K562 (cell line): ENCODE data around the gene EPHB2. TPM values are rescaled to one million over a fixed set of nuclear protein-coding genes. Genes with fewer than 3 reads are reported as not detected.

Experiments used
- ATAC-seq: fragments of 200-7000 bp; cut with Tn5 transposase; 3 replicates; pipeline ENCODE4 v1.9.1; 2020; ENCODE audit warnings: moderate library complexity
- BruUV-seq: library from RNA; stranded (reverse); fragments of 400-500 nt; replicated peaks from 2 replicates; lab custom pipeline; 2021; lab: Mats Ljungman, UMichigan
- CTCF ChIA-PET: fragments of 300-600 bp; formaldehyde crosslinking; extraction: SDS; loops from one replicate; lab custom pipeline; 2021; ENCODE audit warnings: low intra/inter-chr PET ratio; lab: Yijun Ruan, JAX
- POLR2A ChIA-PET: fragments of 300-600, 350-650 bp; sonication (Branson Sonifier 250); formaldehyde crosslinking; extraction: SDS; loops from one replicate; lab custom pipeline; 2021; ENCODE audit warnings: antibody characterized with exemption, inconsistent platforms; lab: Yijun Ruan, JAX
- DNase-seq, 4 experiments: peaks; one replicate each; pipeline versions ENCODE4 v3.0.0 to v3.0.0-alpha.2; 2011 to 2018; ENCODE audit warnings: low spot score in 3 of 4, mixed read lengths in 3 of 4; ENCODE audit errors: extremely low read depth in 1 of 4
- FAIRE-seq: peaks from 2 replicates; lab custom pipeline; 2011; peaks lifted over from hg19 to GRCh38; lab: Jason Lieb, UNC
- H2AFZ ChIP-seq: 2 replicates; pipeline ENCODE4 v1.6.0; 2011; ENCODE audit warnings: low read depth, low read length, control low read depth, inconsistent platforms
- H3K27ac ChIP-seq: fragments of 200-600 bp; 3 replicates; pipeline ENCODE4 v1.8.0; 2011; ENCODE audit warnings: low read depth, mild to moderate bottlenecking, control low read depth, inconsistent platforms, low read length, moderate library complexity, mixed read lengths; ENCODE audit errors: extremely low read depth
- H3K27me3 ChIP-seq, 2 experiments: fragments of 300-600 bp in 1 of 2; 2 replicates in 1 of 2; 3 replicates in 1 of 2; pipeline versions ENCODE4 v1.6.0 to v1.8.0; 2011; ENCODE audit warnings: inconsistent platforms in 2 of 2, low read length in 2 of 2, mild to moderate bottlenecking in 1 of 2, mixed read lengths in 1 of 2, moderate library complexity in 1 of 2; ENCODE audit not compliant: control insufficient read depth in 2 of 2, insufficient read depth in 2 of 2
- H3K36me3 ChIP-seq: fragments of 300-600 bp; 3 replicates; pipeline ENCODE4 v1.8.0; 2011; ENCODE audit warnings: mild to moderate bottlenecking, low read length, inconsistent platforms; ENCODE audit not compliant: control insufficient read depth, insufficient read depth
- H3K4me1 ChIP-seq, 2 experiments: fragments of 200-600 bp in 1 of 2; replicated peaks in 1 of 2; 2 replicates in 1 of 2; 3 replicates in 1 of 2; pipeline versions ENCODE4 v1.5.1 to v1.8.0; 2011; ENCODE audit warnings: inconsistent platforms in 2 of 2, low read length in 2 of 2, mild to moderate bottlenecking in 1 of 2, mixed read lengths in 1 of 2, moderate library complexity in 1 of 2; ENCODE audit not compliant: control insufficient read depth in 2 of 2, insufficient read depth in 2 of 2
- H3K4me2 ChIP-seq: 2 replicates; pipeline ENCODE4 v1.6.1; 2011; ENCODE audit warnings: low read length, control low read depth, inconsistent platforms, mixed read lengths; ENCODE audit not compliant: insufficient read depth
- H3K4me3 ChIP-seq: fragments of 200-600 bp; sonication (generic), shearing (Covaris generic); 2 replicates; pipeline ENCODE4 v1.5.1; 2016; ENCODE audit warnings: control low read depth, inconsistent platforms
- H3K79me2 ChIP-seq: fragments of 200-600 bp; 3 replicates; pipeline ENCODE4 v1.8.0; 2011; ENCODE audit warnings: low read length, inconsistent platforms; ENCODE audit not compliant: control insufficient read depth, insufficient read depth
- H3K9ac ChIP-seq, 2 experiments: 2 replicates each; pipeline versions ENCODE4 v1.6.0 to v1.6.1; 2011; ENCODE audit warnings: low read depth in 2 of 2, low read length in 2 of 2, control low read depth in 1 of 2, inconsistent platforms in 1 of 2, mild to moderate bottlenecking in 1 of 2, mixed read lengths in 1 of 2; ENCODE audit not compliant: insufficient read depth in 1 of 2
- H3K9me1 ChIP-seq: one replicate; pipeline ENCODE4 v1.6.0; 2011; ENCODE audit warnings: inconsistent platforms, mild to moderate bottlenecking, low read length, moderate library complexity; ENCODE audit not compliant: control insufficient read depth, insufficient read depth
- H3K9me3 ChIP-seq: replicated peaks from 2 replicates; pipeline ENCODE4 v1.5.1; 2011; ENCODE audit warnings: low read depth, low read length, inconsistent platforms; ENCODE audit not compliant: control insufficient read depth, insufficient read depth
- H4K20me1 ChIP-seq: replicated peaks from 2 replicates; pipeline ENCODE4 v1.6.1; 2011; ENCODE audit warnings: low read length, inconsistent platforms, mixed read lengths; ENCODE audit not compliant: control insufficient read depth, insufficient read depth
- ATF1 ChIP-seq, 2 experiments: fragments of 450-650 bp in 1 of 2; IDR thresholded peaks; 2 replicates each; pipeline ENCODE4 v1.6.1; 2016; ENCODE audit warnings: missing compliant biosample characterization in 1 of 2, missing genetic modification characterization in 1 of 2
- DACH1 ChIP-seq: fragments of 450-650 bp; IDR thresholded peaks from 2 replicates; pipeline ENCODE4 v1.6.1; 2018; ENCODE audit not compliant: partially characterized antibody
- ESRRB ChIP-seq: fragments of 250-450 bp; sonication (Bioruptor Pico); IDR thresholded peaks from 2 replicates; pipeline ENCODE4 v1.5.0; 2020; ENCODE audit warnings: mild to moderate bottlenecking, moderate library complexity, borderline replicate concordance
- GTF2B ChIP-seq: IDR thresholded peaks from 2 replicates; pipeline ENCODE4 v1.6.1; 2011; ENCODE audit not compliant: insufficient read length; ENCODE audit errors: extremely low read depth
- MAFF ChIP-seq: IDR thresholded peaks from 2 replicates; pipeline ENCODE4 v1.6.1; 2012; ENCODE audit warnings: low read length, improper control_type of control experiment
- MBD1 ChIP-seq: fragments of 250-450 bp; sonication (Bioruptor Pico); IDR thresholded peaks from 2 replicates; pipeline ENCODE4 v1.8.0; 2022; ENCODE audit warnings: inconsistent platforms
- PHF20 ChIP-seq: fragments of 450-650 bp; IDR thresholded peaks from 2 replicates; pipeline ENCODE4 v1.6.1; 2018; ENCODE audit not compliant: partially characterized antibody
- POU5F1 ChIP-seq: fragments of 150-350 bp; IDR thresholded peaks from 2 replicates; pipeline ENCODE4 v1.6.1; 2014; ENCODE audit warnings: borderline replicate concordance, low read length, low read depth, mild to moderate bottlenecking; ENCODE audit not compliant: partially characterized antibody
- PTRF ChIP-seq: fragments of 450-650 bp; IDR thresholded peaks from 2 replicates; pipeline ENCODE4 v1.6.1; 2016; ENCODE audit warnings: mild to moderate bottlenecking, missing genetic modification characterization, missing compliant biosample characterization
- STAG1 ChIP-seq: sonication (generic); formaldehyde crosslinking; IDR thresholded peaks from 2 replicates; pipeline ENCODE4 v1.5.0; 2020; ENCODE audit warnings: missing genetic modification reagents, borderline replicate concordance
- ZBTB43 ChIP-seq: sonication (generic); formaldehyde crosslinking; IDR thresholded peaks from 2 replicates; pipeline ENCODE4 v1.8.0; 2023; ENCODE audit warnings: mild to moderate bottlenecking, missing genetic modification reagents
- ZNF174 ChIP-seq: fragments of 250-450 bp; sonication (Bioruptor Pico); IDR thresholded peaks from 2 replicates; pipeline ENCODE4 v1.4.0; 2020; ENCODE audit warnings: mild to moderate bottlenecking
- ZNF76 ChIP-seq: fragments of 250-450 bp; sonication (Bioruptor Pico); IDR thresholded peaks from 2 replicates; pipeline ENCODE4 v1.4.0; 2020; ENCODE audit warnings: mild to moderate bottlenecking, moderate library complexity, borderline replicate concordance
- ZNF764 ChIP-seq: fragments of 250-450 bp; sonication (Bioruptor Pico); IDR thresholded peaks from 2 replicates; pipeline ENCODE4 v1.4.0; 2020; ENCODE audit warnings: low read depth, mild to moderate bottlenecking, moderate library complexity
- ZNF766 ChIP-seq: fragments of 200-800 bp; sonication (Bioruptor generic); conservative IDR thresholded peaks from 2 replicates; pipeline ENCODE4 v1.6.1; 2016; ENCODE audit warnings: missing genetic modification characterization, missing compliant biosample characterization
- WGBS: fragments of 100-300 bp; shearing (Covaris generic); methylation state at CpG from one replicate; pipeline ENCODE4 v1.1.6; 2016; ENCODE audit warnings: low coverage, mixed read lengths; ENCODE audit not compliant: insufficient coverage; ENCODE audit errors: missing lambda C conversion rate; 5-methylcytosine and 5-hydroxymethylcytosine counted together
- in situ Hi-C: fragments of 300-500 bp; cut with MboI; formaldehyde crosslinking; loops from 4 replicates; pipeline ENCODE4 v1.15.0; 2018; ENCODE audit warnings: inconsistent platforms, mixed read lengths
- intact Hi-C: fragments of 100-400 bp; cut with micrococcal nuclease; formaldehyde crosslinking; loops from 2 replicates; pipeline ENCODE4 v1.14.2; 2022
- polyA plus RNA-seq, 8 experiments: library from polyadenylated mRNA; depleted of rRNA in 4 of 8; stranded (reverse) in 5 of 8; unstranded in 3 of 8; fragments of >200 nt; fragmentation: Nextera tagmentation in 2 of 8; fragmentation: Illumina TruSeq in 1 of 8; extraction: Ambion mirVana in 2 of 8; extraction: Trizol in 1 of 8; gene quantifications; 2 replicates each; pipeline versions ENCODE4 v1.2.1 to v1.2.3, GENCODE V29; 2011 to 2014; ENCODE audit warnings: inconsistent platforms in 1 of 8, missing spikeins in 1 of 8
- total RNA-seq, 7 experiments: library from RNA; depleted of rRNA in 6 of 7; stranded (reverse); fragments of >200 nt in 6 of 7; fragmentation: Illumina TruSeq in 2 of 7; extraction: Trizol in 2 of 7; gene quantifications; 2 replicates each; pipeline versions ENCODE4 v1.2.1 to v1.2.3, GENCODE V29; 2011 to 2021; ENCODE audit warnings: low replicate concordance in 1 of 7
- TF ChIP-seq, protein P1 (sequence below): sonication (generic); formaldehyde crosslinking; IDR thresholded peaks from 2 replicates; pipeline ENCODE4 v1.8.0; 2022; ENCODE audit warnings: missing genetic modification reagents, mild to moderate bottlenecking, borderline replicate concordance
- TF ChIP-seq, protein P2 (sequence below): fragments of 450-650 bp; IDR thresholded peaks from 2 replicates; pipeline ENCODE4 v1.6.1; 2014; ENCODE audit warnings: low read depth, mild to moderate bottlenecking, moderate library complexity, borderline replicate concordance

The EPHB2 gene
- total and polyA plus RNA-seq, 9 of the 15 experiments (the other 6 are each of a cell fraction or from before 2014, with no cell fraction given): not detected

- ATAC-seq: no peak
- no peak overlapping the region for H3K27ac ChIP-seq
- no peaks in the 10 kb centered on the region for H3K36me3 ChIP-seq
- H3K4me2 ChIP-seq: no peak overlapping the region
- peaks cover 26 to 45% of the 10 kb centered on the region in 2 experiments for H3K27me3 ChIP-seq
- H4K20me1 ChIP-seq: peaks cover 17% of the 10 kb centered on the region
- POLR2A ChIA-PET: interaction anchor here (0.6 to 1.3 kb wide), 3 partner anchors 9 to 39 kb away, joined by 4 to 5 read pairs (median 5); no protein-coding TSS in a partner anchor
- in situ Hi-C loops (no loop called here), intact Hi-C loops (no loop called here)
- FAIRE-seq: no peak
- no peaks in the 10 kb centered on the region for H3K9me1 ChIP-seq
- H3K79me2 ChIP-seq: no peaks in the 10 kb centered on the region
- no peak for DNase-seq
- no peak overlapping the region for H3K4me3 ChIP-seq
- no peak overlapping the region for H3K9ac ChIP-seq
- no TSS peak for BruUV-seq
- CTCF ChIA-PET: no interaction called here
- WGBS: 0% methylated on average over 2 of the region's 2 CpGs
- TF ChIP-seq MBD1 (CRISPR knock-in tag): no peak
- TF ChIP-seq POU5F1: no peak
- no peak for TF ChIP-seq ZNF76
- TF ChIP-seq PHF20: no peak
- no peak for TF ChIP-seq ZNF764
- no peak for TF ChIP-seq ZNF174 (CRISPR knock-in tag)
- TF ChIP-seq MAFF: no peak
- no peak for TF ChIP-seq DACH1
- TF ChIP-seq, protein P1, sequence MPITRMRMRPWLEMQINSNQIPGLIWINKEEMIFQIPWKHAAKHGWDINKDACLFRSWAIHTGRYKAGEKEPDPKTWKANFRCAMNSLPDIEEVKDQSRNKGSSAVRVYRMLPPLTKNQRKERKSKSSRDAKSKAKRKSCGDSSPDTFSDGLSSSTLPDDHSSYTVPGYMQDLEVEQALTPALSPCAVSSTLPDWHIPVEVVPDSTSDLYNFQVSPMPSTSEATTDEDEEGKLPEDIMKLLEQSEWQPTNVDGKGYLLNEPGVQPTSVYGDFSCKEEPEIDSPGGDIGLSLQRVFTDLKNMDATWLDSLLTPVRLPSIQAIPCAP (CRISPR knock-in tag): no peak
- TF ChIP-seq ESRRB (CRISPR knock-in tag): no peak
- no peak for TF ChIP-seq PTRF (tag)
- TF ChIP-seq ZBTB43 (CRISPR knock-in tag): no peak
- no peak for TF ChIP-seq STAG1 (CRISPR knock-in tag)
- no peak for TF ChIP-seq ATF1 (CRISPR knock-in tag; IDR thresholded peaks at IDR 0.05)
- no peak for TF ChIP-seq ATF1 (tag; IDR thresholded peaks at IDR 0.05)
- TF ChIP-seq ZNF766: no peak
- no peak for TF ChIP-seq GTF2B
- TF ChIP-seq, protein P2, sequence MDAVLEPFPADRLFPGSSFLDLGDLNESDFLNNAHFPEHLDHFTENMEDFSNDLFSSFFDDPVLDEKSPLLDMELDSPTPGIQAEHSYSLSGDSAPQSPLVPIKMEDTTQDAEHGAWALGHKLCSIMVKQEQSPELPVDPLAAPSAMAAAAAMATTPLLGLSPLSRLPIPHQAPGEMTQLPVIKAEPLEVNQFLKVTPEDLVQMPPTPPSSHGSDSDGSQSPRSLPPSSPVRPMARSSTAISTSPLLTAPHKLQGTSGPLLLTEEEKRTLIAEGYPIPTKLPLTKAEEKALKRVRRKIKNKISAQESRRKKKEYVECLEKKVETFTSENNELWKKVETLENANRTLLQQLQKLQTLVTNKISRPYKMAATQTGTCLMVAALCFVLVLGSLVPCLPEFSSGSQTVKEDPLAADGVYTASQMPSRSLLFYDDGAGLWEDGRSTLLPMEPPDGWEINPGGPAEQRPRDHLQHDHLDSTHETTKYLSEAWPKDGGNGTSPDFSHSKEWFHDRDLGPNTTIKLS: no peak
- peaks cover 0 to 4% of the 10 kb centered on the region in 2 experiments; a peak in 1 of 5 replicates for H3K4me1 ChIP-seq
- no peak overlapping the region for H2AFZ ChIP-seq
- no peaks in the 10 kb centered on the region for H3K9me3 ChIP-seq
These were observed 77.0 kb downstream of the EPHB2 start for GRCh38 chr1:22787636-22788035.
